Tibial nerve (tissue), 4 donors: ENCODE measurements around the gene MECR. TPM values are rescaled to one million over a fixed set of nuclear protein-coding genes. Genes with fewer than 3 reads are reported as not detected.

Experiments used
- DNase-seq, 2 donors: peaks; one replicate each; pipeline ENCODE4 v3.0.0-alpha.2; 2019; ENCODE audit warnings: low spot score in 2 of 2
- H3K27ac ChIP-seq, 4 donors: fragments of 200-600 bp; sonication (generic) in 3 of 4; one replicate each; pipeline ENCODE4 v1.5.1; 2017 to 2019; ENCODE audit warnings: mild to moderate bottlenecking in 1 of 4
- H3K27me3 ChIP-seq, 2 donors: fragments of 200-600 bp; sonication (generic) in 1 of 2; one replicate each; pipeline versions ENCODE4 v1.5.1 to v1.6.0; 2017 to 2019
- H3K36me3 ChIP-seq, 3 donors: fragments of 200-600 bp; sonication (generic); one replicate each; pipeline ENCODE4 v1.5.1; 2018 to 2019
- H3K4me1 ChIP-seq, 4 donors: fragments of 200-600 bp; sonication (generic) in 3 of 4; one replicate each; pipeline ENCODE4 v1.5.1; 2017 to 2019
- H3K4me3 ChIP-seq, 4 donors: fragments of 200-600 bp; sonication (generic) in 3 of 4; one replicate each; pipeline ENCODE4 v1.5.1; 2017 to 2019; ENCODE audit warnings: mild to moderate bottlenecking in 1 of 4, moderate library complexity in 1 of 4
- H3K9me3 ChIP-seq, 4 donors: fragments of 200-600 bp; sonication (generic) in 3 of 4; one replicate each; pipeline ENCODE4 v1.5.1; 2017 to 2019
- CTCF ChIP-seq, 5 experiments: fragments of 200-600 bp in 3 of 5; fragments of 450-650 bp in 2 of 5; sonication (generic) in 3 of 5; IDR thresholded peaks; one replicate each; pipeline ENCODE4 v1.5.1; 2016 to 2019; ENCODE audit warnings: antibody characterized with exemption in 5 of 5, mild to moderate bottlenecking in 3 of 5, moderate library complexity in 2 of 5
- EP300 ChIP-seq, 2 donors: sonication (generic); formaldehyde crosslinking; IDR thresholded peaks; one replicate each; pipeline ENCODE4 v1.6.1; 2017; ENCODE audit warnings: antibody characterized with exemption in 2 of 2, mild to moderate bottlenecking in 1 of 2
- POLR2A ChIP-seq, 2 donors: fragments of 450-650 bp; IDR thresholded peaks; one replicate each; pipeline ENCODE4 v1.6.1; 2017; ENCODE audit warnings: antibody characterized with exemption in 2 of 2, mild to moderate bottlenecking in 2 of 2, moderate library complexity in 2 of 2
- WGBS, 2 donors: methylation state at CpG; one replicate each; pipeline ENCODE4 v1.1.5; 2018; 5-methylcytosine and 5-hydroxymethylcytosine counted together
- total RNA-seq, 4 donors: library from RNA; depleted of rRNA; stranded (reverse); fragments of >200 nt; gene quantifications; one replicate each; pipeline ENCODE4 v1.1.0, GENCODE V29; 2016

Gene MECR
- total RNA-seq, 4 donors from 2014 or later: 18.8 to 34.2 (median 22.9) TPM

GRCh38 chr1:29167904-29168303, 62.8 kb downstream of the MECR start:
- H3K9me3 ChIP-seq: no peaks in the 10 kb centered on the region
- H3K4me3 ChIP-seq: no peak overlapping the region
- H3K36me3 ChIP-seq: peaks cover 0 to 38% (median 11%) of the 10 kb centered on the region in 3 donors
- WGBS, 2 donors: 97 to 98% methylated on average over 9 of the region's 9 CpGs
- no peaks in the 10 kb centered on the region for H3K27me3 ChIP-seq
- TF ChIP-seq EP300 (IDR thresholded peaks at IDR 0.05) (no peak), CTCF (IDR thresholded peaks at IDR 0.05) (no peak), POLR2A (IDR thresholded peaks at IDR 0.05) (no peak)
- H3K4me1 ChIP-seq: peaks cover 0 to 84% (median 28%) of the 10 kb centered on the region in 4 donors
- H3K27ac ChIP-seq: no peak overlapping the region
- no peak for DNase-seq

- DNase-seq: no peak
- Histone ChIP-seq H3K27me3 (no peaks in the 10 kb centered on the region), H3K9me3 (no peaks in the 10 kb centered on the region), H3K4me3 (no peak overlapping the region), H3K4me1 (peaks cover 0 to 86% (median 22%) of the 10 kb centered on the region in 4 donors), H3K36me3 (peaks cover 0 to 33% (median 11%) of the 10 kb centered on the region in 3 donors), H3K27ac (no peak overlapping the region)
- no peak for TF ChIP-seq CTCF (IDR thresholded peaks at IDR 0.05)
- no peak for TF ChIP-seq EP300 (IDR thresholded peaks at IDR 0.05)
- TF ChIP-seq POLR2A (IDR thresholded peaks at IDR 0.05): no peak
- 49 to 64% methylated on average over 9 of the region's 9 CpGs for WGBS, 2 donors
Observed at GRCh38 chr1:29166291-29166878, 64.3 kb downstream of the MECR start.

GRCh38 chr1:29164588-29164987, 66.1 kb downstream of the MECR start:
- no peak for TF ChIP-seq CTCF (IDR thresholded peaks at IDR 0.05)
- TF ChIP-seq EP300 (IDR thresholded peaks at IDR 0.05): no peak
- no peak for TF ChIP-seq POLR2A (IDR thresholded peaks at IDR 0.05)
- WGBS, 2 donors: 72 to 78% methylated on average over 4 of the region's 4 CpGs
- Histone ChIP-seq H3K27ac (no peak overlapping the region), H3K4me3 (no peak overlapping the region), H3K36me3 (peaks cover 0 to 43% (median 11%) of the 10 kb centered on the region in 3 donors), H3K27me3 (no peaks in the 10 kb centered on the region), H3K9me3 (no peaks in the 10 kb centered on the region), H3K4me1 (peaks cover 0 to 85% (median 9%) of the 10 kb centered on the region in 4 donors)
- no peak for DNase-seq

- Histone ChIP-seq H3K36me3 (peaks cover 0 to 58% (median 18%) of the 10 kb centered on the region in 3 donors), H3K27me3 (no peaks in the 10 kb centered on the region), H3K9me3 (no peaks in the 10 kb centered on the region), H3K27ac (no peak overlapping the region), H3K4me1 (peaks cover 0 to 81% (median 8%) of the 10 kb centered on the region in 4 donors), H3K4me3 (no peak overlapping the region)
- TF ChIP-seq EP300 (IDR thresholded peaks at IDR 0.05) (no peak), CTCF (IDR thresholded peaks at IDR 0.05) (no peak), POLR2A (IDR thresholded peaks at IDR 0.05) (no peak)
- 69 to 73% methylated on average over 9 of the region's 9 CpGs for WGBS, 2 donors
- no peak for DNase-seq
Observed at GRCh38 chr1:29162476-29163138, 68.1 kb downstream of the MECR start.

GRCh38 chr1:29162025-29162424, 68.7 kb downstream of the MECR start:
- Histone ChIP-seq H3K27ac (no peak overlapping the region), H3K36me3 (peaks cover 0 to 56% (median 18%) of the 10 kb centered on the region in 3 donors), H3K27me3 (no peaks in the 10 kb centered on the region), H3K9me3 (no peaks in the 10 kb centered on the region), H3K4me1 (peaks cover 0 to 81% (median 8%) of the 10 kb centered on the region in 4 donors), H3K4me3 (no peak overlapping the region)
- 67% methylated on average over 4 of the region's 4 CpGs for WGBS, 2 donors
- DNase-seq: no peak
- no peak for TF ChIP-seq POLR2A (IDR thresholded peaks at IDR 0.05)
- no peak for TF ChIP-seq EP300 (IDR thresholded peaks at IDR 0.05)
- TF ChIP-seq CTCF (IDR thresholded peaks at IDR 0.05): no peak
